HEK293 (cell line): ENCODE measurements around the gene MACROH2A2.

Source experiments
- AEBP2 ChIP-seq: fragments of 450-650 bp; formaldehyde crosslinking; IDR thresholded peaks from 2 replicates; pipeline ENCODE4 v1.5.1; 2016; ENCODE audit warnings: missing biosample characterization, missing genetic modification characterization, borderline replicate concordance
- FEZF1 ChIP-seq: fragments of 450-650 bp; formaldehyde crosslinking; IDR thresholded peaks from 2 replicates; pipeline ENCODE4 v1.5.1; 2016; ENCODE audit warnings: missing biosample characterization, missing genetic modification characterization
- HOXD13 ChIP-seq: sonication (generic); formaldehyde crosslinking; IDR thresholded peaks from 2 replicates; pipeline ENCODE4 v1.8.0; 2022; ENCODE audit warnings: missing genetic modification reagents, borderline replicate concordance
- IKZF3 ChIP-seq: fragments of 450-650 bp; IDR thresholded peaks from 2 replicates; pipeline ENCODE4 v1.5.0; 2018; ENCODE audit warnings: missing biosample characterization, mild to moderate bottlenecking, missing genetic modification characterization, moderate library complexity
- KLF8 ChIP-seq: fragments of 450-650 bp; formaldehyde crosslinking; IDR thresholded peaks from 2 replicates; pipeline ENCODE4 v1.5.1; 2016; ENCODE audit warnings: missing biosample characterization, missing genetic modification characterization
- MYNN ChIP-seq: fragments of 450-650 bp; formaldehyde crosslinking; IDR thresholded peaks from 2 replicates; pipeline ENCODE4 v1.5.1; 2016; ENCODE audit warnings: missing biosample characterization, missing genetic modification characterization, borderline replicate concordance
- SALL2 ChIP-seq: fragments of 450-650 bp; formaldehyde crosslinking; IDR thresholded peaks from 2 replicates; pipeline ENCODE4 v1.5.0; 2017; ENCODE audit warnings: missing biosample characterization, mild to moderate bottlenecking, missing genetic modification characterization, borderline replicate concordance
- ZBTB11 ChIP-seq: fragments of 450-650 bp; formaldehyde crosslinking; conservative IDR thresholded peaks from 2 replicates; pipeline ENCODE4 v1.5.1; 2016; ENCODE audit warnings: low read depth, missing biosample characterization, missing genetic modification characterization
- ZBTB48 ChIP-seq: fragments of 450-650 bp; formaldehyde crosslinking; IDR thresholded peaks from 2 replicates; pipeline ENCODE4 v1.5.1; 2016; ENCODE audit warnings: missing biosample characterization, missing genetic modification characterization
- ZBTB49 ChIP-seq: fragments of 450-650 bp; formaldehyde crosslinking; IDR thresholded peaks from 2 replicates; pipeline ENCODE4 v1.5.1; 2016; ENCODE audit warnings: missing biosample characterization, missing genetic modification characterization, low read depth
- ZBTB8A ChIP-seq: fragments of 450-650 bp; formaldehyde crosslinking; IDR thresholded peaks from 2 replicates; pipeline ENCODE4 v1.5.1; 2016; ENCODE audit warnings: missing biosample characterization, missing genetic modification characterization
- ZNF114 ChIP-seq: fragments of 450-650 bp; formaldehyde crosslinking; IDR thresholded peaks from 2 replicates; pipeline ENCODE4 v1.5.0; 2017; ENCODE audit warnings: missing biosample characterization, missing genetic modification characterization
- ZNF140 ChIP-seq: fragments of 450-650 bp; formaldehyde crosslinking; IDR thresholded peaks from 2 replicates; pipeline ENCODE4 v1.5.1; 2016; ENCODE audit warnings: missing biosample characterization, missing genetic modification characterization
- ZNF16 ChIP-seq: fragments of 450-650 bp; formaldehyde crosslinking; IDR thresholded peaks from 2 replicates; pipeline ENCODE4 v1.5.1; 2016; ENCODE audit warnings: low read depth, missing biosample characterization, missing genetic modification characterization
- ZNF174 ChIP-seq: fragments of 450-650 bp; formaldehyde crosslinking; IDR thresholded peaks from 2 replicates; pipeline ENCODE4 v1.5.0; 2017; ENCODE audit warnings: missing biosample characterization, mild to moderate bottlenecking, missing genetic modification characterization
- ZNF335 ChIP-seq: fragments of 450-650 bp; formaldehyde crosslinking; conservative IDR thresholded peaks from 2 replicates; pipeline ENCODE4 v1.5.1; 2016; ENCODE audit warnings: missing biosample characterization, missing genetic modification characterization
- ZNF366 ChIP-seq: fragments of 450-650 bp; formaldehyde crosslinking; conservative IDR thresholded peaks from 2 replicates; pipeline ENCODE4 v1.5.1; 2016; ENCODE audit warnings: missing biosample characterization, missing genetic modification characterization
- ZNF37A ChIP-seq: fragments of 450-650 bp; IDR thresholded peaks from 2 replicates; pipeline ENCODE4 v1.5.1; 2018; ENCODE audit warnings: missing biosample characterization, missing genetic modification characterization
- ZNF404 ChIP-seq: fragments of 450-650 bp; formaldehyde crosslinking; IDR thresholded peaks from 2 replicates; pipeline ENCODE4 v1.5.1; 2017; ENCODE audit warnings: missing biosample characterization, missing genetic modification characterization
- ZNF521 ChIP-seq: fragments of 450-650 bp; formaldehyde crosslinking; IDR thresholded peaks from 2 replicates; pipeline ENCODE4 v1.5.1; 2017; ENCODE audit warnings: missing biosample characterization, mild to moderate bottlenecking, missing genetic modification characterization
- ZNF558 ChIP-seq: fragments of 450-650 bp; formaldehyde crosslinking; IDR thresholded peaks from 2 replicates; pipeline ENCODE4 v1.5.1; 2016; ENCODE audit warnings: missing biosample characterization, missing genetic modification characterization
- ZNF660 ChIP-seq: fragments of 450-650 bp; IDR thresholded peaks from 2 replicates; pipeline ENCODE4 v1.5.1; 2018; ENCODE audit warnings: missing biosample characterization, mild to moderate bottlenecking, missing genetic modification characterization
- ZNF670 ChIP-seq: fragments of 450-650 bp; formaldehyde crosslinking; IDR thresholded peaks from 2 replicates; pipeline ENCODE4 v1.5.1; 2016; ENCODE audit warnings: missing biosample characterization, missing genetic modification characterization, low read depth
- ZNF830 ChIP-seq: fragments of 450-650 bp; IDR thresholded peaks from 2 replicates; pipeline ENCODE4 v1.5.0; 2018; ENCODE audit warnings: missing biosample characterization, missing genetic modification characterization, low read depth, mild to moderate bottlenecking, moderate library complexity
- ZNF843 ChIP-seq: fragments of 450-650 bp; formaldehyde crosslinking; IDR thresholded peaks from 2 replicates; pipeline ENCODE4 v1.5.1; 2016; ENCODE audit warnings: missing biosample characterization, missing genetic modification characterization
- ZSCAN16 ChIP-seq: fragments of 450-650 bp; formaldehyde crosslinking; IDR thresholded peaks from 2 replicates; pipeline ENCODE4 v1.5.1; 2016; ENCODE audit warnings: missing biosample characterization, missing genetic modification characterization
- TF ChIP-seq, protein P1 (sequence below): fragments of 450-650 bp; formaldehyde crosslinking; IDR thresholded peaks from 2 replicates; pipeline ENCODE4 v1.5.1; 2016; ENCODE audit warnings: missing biosample characterization, missing genetic modification characterization

The MACROH2A2 gene

GRCh38 chr10:70052462-70053217, at the start of gene MACROH2A2 (continued):
- TF ChIP-seq ZBTB49 (tag by site-specific recombination) (no peak), ZBTB8A (tag by site-specific recombination) (peak; percentile 100), ZBTB11 (tag by site-specific recombination) (0 out of 2 replicates have a peak, but pooled peaks have one; percentile 9), ZNF558 (tag by site-specific recombination) (no peak), ZNF37A (tag by site-specific recombination) (no peak), ZSCAN16 (no peak), ZBTB48 (tag by site-specific recombination) (peak; percentile 19; the same call in 1 of the 2 replicates), ZNF521 (tag by site-specific recombination) (no peak), ZNF830 (tag by site-specific recombination) (no peak), SALL2 (tag by site-specific recombination) (no peak), ZNF16 (tag by site-specific recombination) (no peak), ZNF670 (tag by site-specific recombination) (no peak), ZNF114 (tag by site-specific recombination) (no peak), IKZF3 (tag by site-specific recombination) (peak; percentile 93), HOXD13 (CRISPR knock-in tag) (no peak), ZNF174 (tag by site-specific recombination) (no peak), ZNF335 (tag by site-specific recombination) (peak; percentile 93), ZNF404 (tag by site-specific recombination) (no peak), ZNF843 (tag by site-specific recombination) (no peak; the same call in 1 of the 2 replicates), ZNF366 (tag by site-specific recombination) (peak; percentile 37; the same call in 1 of the 2 replicates), MYNN (no peak), AEBP2 (tag by site-specific recombination) (no peak), ZNF140 (tag by site-specific recombination) (no peak), ZNF660 (tag by site-specific recombination) (peak; percentile 80; the same call in 1 of the 2 replicates), KLF8 (tag by site-specific recombination) (no peak; the same call in 1 of the 2 replicates), FEZF1 (no peak)
- TF ChIP-seq, protein P1, sequence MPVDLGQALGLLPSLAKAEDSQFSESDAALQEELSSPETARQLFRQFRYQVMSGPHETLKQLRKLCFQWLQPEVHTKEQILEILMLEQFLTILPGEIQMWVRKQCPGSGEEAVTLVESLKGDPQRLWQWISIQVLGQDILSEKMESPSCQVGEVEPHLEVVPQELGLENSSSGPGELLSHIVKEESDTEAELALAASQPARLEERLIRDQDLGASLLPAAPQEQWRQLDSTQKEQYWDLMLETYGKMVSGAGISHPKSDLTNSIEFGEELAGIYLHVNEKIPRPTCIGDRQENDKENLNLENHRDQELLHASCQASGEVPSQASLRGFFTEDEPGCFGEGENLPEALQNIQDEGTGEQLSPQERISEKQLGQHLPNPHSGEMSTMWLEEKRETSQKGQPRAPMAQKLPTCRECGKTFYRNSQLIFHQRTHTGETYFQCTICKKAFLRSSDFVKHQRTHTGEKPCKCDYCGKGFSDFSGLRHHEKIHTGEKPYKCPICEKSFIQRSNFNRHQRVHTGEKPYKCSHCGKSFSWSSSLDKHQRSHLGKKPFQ (tag by site-specific recombination): no peak
